Measurements from ENCODE around the gene PDP2. TPM values are rescaled to one million over a fixed set of nuclear protein-coding genes. Genes with fewer than 3 reads are reported as not detected.

The PDP2 gene
- total RNA-seq, 1 experiment from 2014 or later, result 23.1 TPM

DNA sequence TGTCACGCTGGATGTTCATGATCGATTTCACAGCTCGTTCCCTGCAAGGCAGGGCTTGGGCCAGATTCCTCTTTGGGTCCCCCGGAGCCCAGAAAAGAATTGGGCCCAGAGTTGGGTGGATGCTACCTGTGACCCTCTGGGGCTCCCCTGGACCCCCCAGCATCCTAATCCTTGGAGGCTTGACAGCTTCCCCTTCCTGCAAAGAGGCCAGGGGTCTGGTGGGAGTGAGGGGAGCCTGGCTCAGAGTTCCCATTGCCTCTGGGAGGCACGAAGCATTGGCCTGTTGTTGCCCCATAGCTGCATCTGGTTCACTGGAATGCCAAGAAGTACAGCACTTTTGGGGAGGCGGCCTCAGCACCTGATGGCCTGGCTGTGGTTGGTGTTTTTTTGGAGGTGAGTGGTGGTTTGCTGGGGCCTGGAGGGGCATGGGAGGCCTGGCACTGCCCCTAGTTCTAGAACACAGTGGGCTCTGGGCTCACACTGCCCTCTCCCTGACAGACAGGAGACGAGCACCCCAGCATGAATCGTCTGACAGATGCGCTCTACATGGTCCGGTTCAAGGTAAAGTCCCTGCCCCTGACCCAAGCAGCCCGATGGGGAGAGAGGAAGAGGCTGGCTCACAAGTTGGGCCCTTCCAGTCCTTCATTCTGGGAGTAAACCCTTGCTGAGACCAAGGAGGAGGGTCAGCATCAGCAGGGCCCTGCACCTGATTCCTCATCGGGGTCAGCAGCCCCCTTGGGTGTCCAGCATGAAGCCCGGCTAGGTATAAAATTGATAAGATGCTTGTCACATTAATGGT is 28.9 kb upstream of the PDP2 start:
- Histone ChIP-seq H3K23me2 (ENCODE audit: insufficient read length, low read depth, low read length, poor library complexity, severe bottlenecking) (no peaks in the 10 kb centered on the region), H3K27ac (ENCODE audit: insufficient read length, low read depth, low read length) (no peak overlapping the region), H3K23ac (ENCODE audit: insufficient read length, low read depth, low read length) (no peak overlapping the region), H2BK20ac (ENCODE audit: low read depth, low read length, poor library complexity, severe bottlenecking) (no peak overlapping the region), H3K56ac (ENCODE audit: insufficient read length, low read depth, low read length) (no peak overlapping the region), H3T11ph (ENCODE audit: low read length) (no peak overlapping the region), H3K27me3 (ENCODE audit: insufficient read depth, low read length) (no peaks in the 10 kb centered on the region; the same call in none of the 2 replicates), H3K9me3 (ENCODE audit: control insufficient read depth, low read depth, low read length) (no peaks in the 10 kb centered on the region), H4K5ac (ENCODE audit: insufficient read length, low read depth, low read length) (no peak overlapping the region), H3K4me2 (ENCODE audit: insufficient read depth, insufficient read length, low read length) (no peak overlapping the region), H2BK12ac (ENCODE audit: insufficient read length, low read depth, low read length) (no peak overlapping the region), H4K91ac (ENCODE audit: insufficient read length, low read depth, low read length) (no peak overlapping the region), H2AK5ac (ENCODE audit: insufficient read length, low read length) (no peak overlapping the region), H3K14ac (ENCODE audit: insufficient read depth, low read length) (no peak overlapping the region), H3K4ac (ENCODE audit: low read depth, low read length) (no peak overlapping the region), H3K9ac (ENCODE audit: extremely low read depth, insufficient read length, low read length) (no peak overlapping the region), H4K20me1 (ENCODE audit: control insufficient read depth, insufficient read depth, insufficient read length) (no peaks in the 10 kb centered on the region), H4K8ac (replicated peaks; ENCODE audit: insufficient read length, low read depth, low read length) (no peak overlapping the region), H2BK5ac (ENCODE audit: insufficient read length, low read length) (no peak overlapping the region), H3K79me2 (ENCODE audit: insufficient read depth, low read length) (no peaks in the 10 kb centered on the region), H2AFZ (ENCODE audit: low read length) (no peak overlapping the region), H3K4me1 (ENCODE audit: insufficient read depth, low read length) (no peaks in the 10 kb centered on the region), H2BK15ac (ENCODE audit: low read depth, low read length) (no peak overlapping the region), H3K79me1 (ENCODE audit: insufficient read depth, low read depth, low read length, poor library complexity, severe bottlenecking) (no peaks in the 10 kb centered on the region), H2BK120ac (ENCODE audit: low read depth, low read length, poor library complexity, severe bottlenecking) (no peak overlapping the region), H3K18ac (ENCODE audit: insufficient read length, low read depth, low read length) (no peak overlapping the region)
- Mint-ChIP-seq H3K9me3 (no peaks in the 10 kb centered on the region), H3K4me1 (no peaks in the 10 kb centered on the region), H3K27me3 (ENCODE audit: low read depth) (peaks cover 28% of the 10 kb centered on the region), H3K4me3 (no peak overlapping the region), H3K36me3 (ENCODE audit: insufficient read depth in 1 of 3, low read depth in 3 of 3) (no peaks in the 10 kb centered on the region), H3K27ac (no peak overlapping the region; a peak in 1 of 7 replicates)
- no peak for DNase-seq
- WGBS (ENCODE audit: extremely low coverage, insufficient read length, low lambda C conversion rate), result no CpG with 5 or more reads among the region's 13 CpGs
- TF ChIP-seq, protein P1, sequence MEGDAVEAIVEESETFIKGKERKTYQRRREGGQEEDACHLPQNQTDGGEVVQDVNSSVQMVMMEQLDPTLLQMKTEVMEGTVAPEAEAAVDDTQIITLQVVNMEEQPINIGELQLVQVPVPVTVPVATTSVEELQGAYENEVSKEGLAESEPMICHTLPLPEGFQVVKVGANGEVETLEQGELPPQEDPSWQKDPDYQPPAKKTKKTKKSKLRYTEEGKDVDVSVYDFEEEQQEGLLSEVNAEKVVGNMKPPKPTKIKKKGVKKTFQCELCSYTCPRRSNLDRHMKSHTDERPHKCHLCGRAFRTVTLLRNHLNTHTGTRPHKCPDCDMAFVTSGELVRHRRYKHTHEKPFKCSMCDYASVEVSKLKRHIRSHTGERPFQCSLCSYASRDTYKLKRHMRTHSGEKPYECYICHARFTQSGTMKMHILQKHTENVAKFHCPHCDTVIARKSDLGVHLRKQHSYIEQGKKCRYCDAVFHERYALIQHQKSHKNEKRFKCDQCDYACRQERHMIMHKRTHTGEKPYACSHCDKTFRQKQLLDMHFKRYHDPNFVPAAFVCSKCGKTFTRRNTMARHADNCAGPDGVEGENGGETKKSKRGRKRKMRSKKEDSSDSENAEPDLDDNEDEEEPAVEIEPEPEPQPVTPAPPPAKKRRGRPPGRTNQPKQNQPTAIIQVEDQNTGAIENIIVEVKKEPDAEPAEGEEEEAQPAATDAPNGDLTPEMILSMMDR (conservative IDR thresholded peaks at IDR 0.05), result no peak
